Naive thymus-derived CD8-positive, alpha-beta T cell (primary cell): ENCODE results near the gene PRKCQ. TPM values are rescaled to one million over a fixed set of nuclear protein-coding genes. Genes with fewer than 3 reads are reported as not detected.

Source experiments
- ATAC-seq, 2 donors: fragments of 150-1000 bp; cut with Tn5 transposase in 1 of 2; sonication (Bioruptor Pico), chemical (Tn5 transposase) in 1 of 2; 1 replicate in 1 of 2; 2 replicates in 1 of 2; pipeline ENCODE4 v1.10.0; 2021; ENCODE audit warnings: mild to moderate bottlenecking in 2 of 2, moderate library complexity in 2 of 2
- POLR2A ChIA-PET: fragments of 350-600 bp; sonication (Branson Sonifier 250); formaldehyde crosslinking; loops from one replicate; lab custom pipeline; 2021; ENCODE audit warnings: antibody characterized with exemption; lab: Charles Lee
- DNase-seq, 10 donors: peaks; one replicate each; pipeline versions ENCODE4 v3.0.0 to v3.0.0-alpha.2; 2020 to 2022
- H3K27ac Mint-ChIP-seq, 10 donors: one replicate each; pipeline ENCODE4 v1.8.0; 2020 to 2022; ENCODE audit warnings: mild to moderate bottlenecking in 10 of 10, mixed read lengths in 10 of 10, moderate library complexity in 4 of 10, inconsistent platforms in 1 of 10
- H3K27me3 Mint-ChIP-seq, 5 donors: one replicate each; pipeline ENCODE4 v1.8.0; 2021 to 2022; ENCODE audit warnings: mixed read lengths in 5 of 5
- H3K36me3 Mint-ChIP-seq, 3 donors: one replicate each; pipeline ENCODE4 v1.8.0; 2020 to 2022; ENCODE audit warnings: mixed read lengths in 3 of 3, mild to moderate bottlenecking in 2 of 3, inconsistent platforms in 1 of 3
- H3K4me1 Mint-ChIP-seq, 4 donors: one replicate each; pipeline ENCODE4 v1.8.0; 2021 to 2022; ENCODE audit warnings: mixed read lengths in 4 of 4
- H3K4me3 Mint-ChIP-seq, 10 donors: one replicate each; pipeline ENCODE4 v1.8.0; 2020 to 2022; ENCODE audit warnings: mild to moderate bottlenecking in 10 of 10, mixed read lengths in 10 of 10, moderate library complexity in 6 of 10, inconsistent platforms in 1 of 10
- H3K9me3 Mint-ChIP-seq, 9 donors: one replicate each; pipeline ENCODE4 v1.8.0; 2020 to 2022; ENCODE audit warnings: mixed read lengths in 9 of 9, mild to moderate bottlenecking in 3 of 9, inconsistent platforms in 1 of 9, moderate library complexity in 1 of 9
- polyA plus RNA-seq, 3 donors: library from polyadenylated mRNA; unstranded; fragments of 300-500 nt; fragmentation: Illumina TruSeq; gene quantifications; one replicate each; pipeline ENCODE4 v1.2.3, GENCODE V29; 2021
- total RNA-seq, 8 experiments: library from RNA in 2 of 8; stranded (reverse) in 2 of 8; gene quantifications; one replicate each; pipeline ENCODE4 v1.2.3 and lab custom pipeline; 2021 to 2026

Gene PRKCQ
- total and polyA plus RNA-seq, 5 experiments from 2014 or later = 30.9 to 60.0 (median 51.6) TPM

- no peaks in the 10 kb centered on the region for H3K9me3 Mint-ChIP-seq
- DNase-seq (peak in 9 of 10 donors; percentile 32 to 82 (median 65)), ATAC-seq (peak; percentile 88 to 90)
- H3K4me3 Mint-ChIP-seq = peak overlapping the region; percentile 83 to 98 (median 94)
- H3K36me3 Mint-ChIP-seq = peaks cover 0 to 5% (median 0%) of the 10 kb centered on the region in 3 donors
- POLR2A ChIA-PET = interaction anchor here (0.6 to 3.1 kb wide), 18 partner anchors 9 to 568 kb away, joined by 3 to 95 read pairs (median 4); no protein-coding TSS in a partner anchor
- peaks cover 42 to 84% (median 80%) of the 10 kb centered on the region in 4 donors for H3K4me1 Mint-ChIP-seq
- peak overlapping the region; percentile 95 to 100 (median 99) for H3K27ac Mint-ChIP-seq
- no peaks in the 10 kb centered on the region for H3K27me3 Mint-ChIP-seq
Measured at GRCh38 chr10:6542999-6543430, 37.1 kb downstream of the PRKCQ start.

GRCh38 chr10:6539833-6540232 is 40.2 kb downstream of the PRKCQ start:
- ATAC-seq (no peak), DNase-seq (no peak)
- POLR2A ChIA-PET = interaction anchor here (1.7 kb wide), 1 partner anchor 10 kb away, joined by 8 read pairs; no protein-coding TSS in a partner anchor
- Mint-ChIP-seq H3K27ac (peak overlapping the region in 9 of 10 donors; percentile 34 to 100 (median 72)), H3K27me3 (no peaks in the 10 kb centered on the region), H3K9me3 (no peaks in the 10 kb centered on the region), H3K4me1 (peaks cover 46 to 91% (median 90%) of the 10 kb centered on the region in 4 donors), H3K4me3 (peak overlapping the region in 1 of 10 donors; percentile 46), H3K36me3 (peaks cover 0 to 19% (median 3%) of the 10 kb centered on the region in 3 donors)

GRCh38 chr10:6537770-6538169 is 42.3 kb downstream of the PRKCQ start:
- DNase-seq (no peak), ATAC-seq (no peak)
- peak overlapping the region in 1 of 10 donors; percentile 41 for H3K4me3 Mint-ChIP-seq
- H3K9me3 Mint-ChIP-seq = no peaks in the 10 kb centered on the region
- H3K27me3 Mint-ChIP-seq = no peaks in the 10 kb centered on the region
- H3K27ac Mint-ChIP-seq = peak overlapping the region in 9 of 10 donors; percentile 35 to 95 (median 78)
- H3K4me1 Mint-ChIP-seq = peaks cover 39 to 82% (median 78%) of the 10 kb centered on the region in 4 donors
- POLR2A ChIA-PET = interaction anchor here (0.8 to 1.1 kb wide), 2 partner anchors 33 to 52 kb away, joined by 3 read pairs; no protein-coding TSS in a partner anchor
- H3K36me3 Mint-ChIP-seq = peaks cover 0 to 19% (median 3%) of the 10 kb centered on the region in 3 donors

- POLR2A ChIA-PET = no interaction called here
- Mint-ChIP-seq H3K27ac (peak overlapping the region; percentile 17 to 95 (median 80)), H3K9me3 (no peaks in the 10 kb centered on the region), H3K4me1 (peaks cover 42 to 82% (median 77%) of the 10 kb centered on the region in 4 donors), H3K4me3 (no peak overlapping the region), H3K36me3 (peaks cover 0 to 19% (median 3%) of the 10 kb centered on the region in 3 donors), H3K27me3 (no peaks in the 10 kb centered on the region)
- DNase-seq (no peak), ATAC-seq (no peak)
Measured at GRCh38 chr10:6536102-6536501, 44.0 kb downstream of the PRKCQ start.

- Mint-ChIP-seq H3K36me3 (peaks cover 0 to 19% (median 3%) of the 10 kb centered on the region in 3 donors), H3K27me3 (no peaks in the 10 kb centered on the region), H3K4me1 (peaks cover 39 to 82% (median 77%) of the 10 kb centered on the region in 4 donors), H3K4me3 (no peak overlapping the region), H3K27ac (peak overlapping the region; percentile 39 to 95 (median 82)), H3K9me3 (no peaks in the 10 kb centered on the region)
- POLR2A ChIA-PET = no interaction called here
- no peak for ATAC-seq
- no peak for DNase-seq
Measured at GRCh38 chr10:6535156-6535764, 44.8 kb downstream of the PRKCQ start.

- DNase-seq = no peak
- H3K4me3 Mint-ChIP-seq = peak overlapping the region in 3 of 10 donors; percentile 6 to 22 (median 13)
- H3K9me3 Mint-ChIP-seq = no peaks in the 10 kb centered on the region
- no peak for ATAC-seq
- peaks cover 0 to 14% (median 2%) of the 10 kb centered on the region in 3 donors for H3K36me3 Mint-ChIP-seq
- no peaks in the 10 kb centered on the region for H3K27me3 Mint-ChIP-seq
- POLR2A ChIA-PET = interaction anchor here (1.0 to 6.7 kb wide), 3 partner anchors 11 to 34 kb away, joined by 5 to 95 read pairs (median 6); no protein-coding TSS in a partner anchor
- H3K27ac Mint-ChIP-seq = peak overlapping the region; percentile 88 to 100 (median 98)
- H3K4me1 Mint-ChIP-seq = peaks cover 45 to 86% (median 84%) of the 10 kb centered on the region in 4 donors
Measured at GRCh38 chr10:6532321-6532720, 47.8 kb downstream of the PRKCQ start.

- no peaks in the 10 kb centered on the region for H3K9me3 Mint-ChIP-seq
- H3K4me3 Mint-ChIP-seq = peak overlapping the region; percentile 75 to 99 (median 90)
- peaks cover 1 to 17% (median 13%) of the 10 kb centered on the region in 3 donors for H3K36me3 Mint-ChIP-seq
- POLR2A ChIA-PET = interaction anchor here (0.8 to 6.7 kb wide), 16 partner anchors 8 to 67 kb away, joined by 3 to 95 read pairs (median 5); no protein-coding TSS in a partner anchor
- DNase-seq = no peak
- H3K27me3 Mint-ChIP-seq = no peaks in the 10 kb centered on the region
- peak overlapping the region; percentile 95 to 100 (median 98) for H3K27ac Mint-ChIP-seq
- peak; percentile 2 to 4 for ATAC-seq
- H3K4me1 Mint-ChIP-seq = peaks cover 48 to 87% (median 85%) of the 10 kb centered on the region in 4 donors
Measured at GRCh38 chr10:6530966-6531365, 49.1 kb downstream of the PRKCQ start.

GRCh38 chr10:6530211-6530840 is 49.8 kb downstream of the PRKCQ start:
- peak; percentile 96 to 97 for ATAC-seq
- POLR2A ChIA-PET = interaction anchor here (0.7 to 6.7 kb wide), 19 partner anchors 9 to 71 kb away, joined by 3 to 95 read pairs (median 5); no protein-coding TSS in a partner anchor
- DNase-seq = peak; percentile 42 to 89 (median 76)
- H3K27me3 Mint-ChIP-seq = no peaks in the 10 kb centered on the region
- H3K4me3 Mint-ChIP-seq = peak overlapping the region; percentile 75 to 99 (median 92)
- H3K9me3 Mint-ChIP-seq = no peaks in the 10 kb centered on the region
- H3K27ac Mint-ChIP-seq = peak overlapping the region; percentile 95 to 100 (median 98)
- peaks cover 50 to 89% (median 85%) of the 10 kb centered on the region in 4 donors for H3K4me1 Mint-ChIP-seq
- H3K36me3 Mint-ChIP-seq = peaks cover 5 to 19% (median 19%) of the 10 kb centered on the region in 3 donors

GRCh38 chr10:6528198-6528950 is 51.7 kb downstream of the PRKCQ start:
- peak overlapping the region; percentile 95 to 100 (median 98) for H3K27ac Mint-ChIP-seq
- POLR2A ChIA-PET = interaction anchor here (0.8 to 6.7 kb wide), 5 partner anchors 10 to 74 kb away, joined by 3 to 95 read pairs (median 8); no protein-coding TSS in a partner anchor
- no peaks in the 10 kb centered on the region for H3K27me3 Mint-ChIP-seq
- peaks cover 5 to 31% (median 22%) of the 10 kb centered on the region in 3 donors for H3K36me3 Mint-ChIP-seq
- H3K9me3 Mint-ChIP-seq = no peaks in the 10 kb centered on the region
- ATAC-seq = no peak
- DNase-seq = no peak
- peak overlapping the region in 9 of 10 donors; percentile 4 to 98 (median 63) for H3K4me3 Mint-ChIP-seq
- peaks cover 56 to 95% (median 89%) of the 10 kb centered on the region in 4 donors for H3K4me1 Mint-ChIP-seq

GRCh38 chr10:6525599-6526165 is 54.4 kb downstream of the PRKCQ start:
- Mint-ChIP-seq H3K4me3 (no peak overlapping the region), H3K27me3 (no peaks in the 10 kb centered on the region), H3K9me3 (no peaks in the 10 kb centered on the region), H3K36me3 (peaks cover 5 to 50% (median 26%) of the 10 kb centered on the region in 3 donors), H3K4me1 (peaks cover 57 to 85% (median 79%) of the 10 kb centered on the region in 4 donors), H3K27ac (peak overlapping the region in 8 of 10 donors; percentile 34 to 97 (median 67))
- POLR2A ChIA-PET = no interaction called here
- DNase-seq (no peak), ATAC-seq (no peak)

- no peak for ATAC-seq
- POLR2A ChIA-PET = interaction anchor here (0.7 to 1.4 kb wide), 2 partner anchors 21 to 71 kb away, joined by 3 to 4 read pairs; no protein-coding TSS in a partner anchor
- Mint-ChIP-seq H3K4me1 (peaks cover 53 to 80% (median 76%) of the 10 kb centered on the region in 4 donors), H3K27me3 (no peaks in the 10 kb centered on the region), H3K27ac (peak overlapping the region in 4 of 10 donors; percentile 3 to 47 (median 40)), H3K9me3 (no peaks in the 10 kb centered on the region), H3K4me3 (no peak overlapping the region), H3K36me3 (peaks cover 5 to 56% (median 24%) of the 10 kb centered on the region in 3 donors)
- DNase-seq = no peak
Measured at GRCh38 chr10:6522230-6522629, 57.8 kb downstream of the PRKCQ start.
